Non-pigmented ciliary epithelial cell (primary cell): ENCODE data around the gene PRM2.

Experiments
- DNase-seq: peaks from one replicate; pipeline ENCODE4 v3.0.0-alpha.2; 2010; ENCODE audit warnings: low read depth

The PRM2 gene

DNA sequence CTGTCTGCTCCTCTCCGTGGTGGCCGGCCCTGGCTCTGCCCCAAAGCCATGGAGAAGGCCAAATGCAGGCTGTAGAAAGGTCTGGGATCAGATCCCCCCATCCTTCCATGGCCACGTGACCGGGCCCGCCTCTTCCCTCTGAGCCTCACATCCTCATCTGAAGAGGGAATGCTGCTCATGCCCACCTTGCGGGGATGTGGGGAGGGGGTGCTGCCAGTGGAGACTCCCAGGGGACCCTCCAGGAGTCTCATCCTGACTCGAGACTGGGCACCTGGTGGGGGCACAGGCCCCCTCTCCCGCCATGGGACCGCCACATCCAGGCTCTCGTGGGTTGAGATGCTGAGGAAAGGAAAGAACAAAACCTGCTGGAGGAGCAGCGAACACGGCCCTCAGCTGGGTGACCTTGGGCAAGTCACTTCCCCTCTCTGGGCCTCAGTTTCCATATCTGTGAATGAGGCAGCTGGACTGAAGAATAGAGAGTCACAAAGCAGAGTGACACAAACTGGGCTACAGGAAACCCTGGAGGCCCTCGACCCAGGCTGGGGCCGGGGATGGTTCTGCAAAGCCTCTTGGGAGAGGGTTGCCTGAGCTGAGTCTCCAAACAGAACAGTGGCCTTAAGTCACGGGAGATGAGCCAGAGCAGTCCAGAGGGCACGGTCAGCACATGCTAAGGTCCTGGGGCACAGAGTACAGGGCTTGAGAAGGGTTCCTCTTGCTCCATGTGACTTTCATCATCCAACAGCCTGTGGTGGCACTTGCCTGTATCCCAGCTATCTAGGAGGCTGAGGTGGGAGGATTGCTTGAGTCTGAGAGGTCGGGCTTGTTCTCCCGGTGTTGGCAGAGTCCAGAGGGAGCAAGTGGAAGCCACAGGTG lies 50.4 kb downstream of the PRM2 start:
- DNase-seq: no peak
